HG03520 (cell line): ENCODE data around the gene OR11A1.

Experiments
- ATAC-seq: cut with Tn5 transposase; IDR thresholded peaks from one replicate; pipeline ENCODE4 v1.9.1; 2021; ENCODE audit warnings: mild to moderate bottlenecking, moderate library complexity; ENCODE audit not compliant: unreplicated experiment

The OR11A1 gene

GRCh38 chr6:29399525-29399924, 57.3 kb downstream of the OR11A1 start:
- no peak for ATAC-seq

- ATAC-seq: no peak
Measured at GRCh38 chr6:29395331-29395730, 61.5 kb downstream of the OR11A1 start, which contains the start of gene OR12D2. Gene OR12D2 (plus strand): TSS chr6:29395631. CDS start chr6:29396700, 1,069 bp downstream.

- ATAC-seq: no peak
Measured at GRCh38 chr6:29388533-29388932, 68.3 kb downstream of the OR11A1 start.

- no peak for ATAC-seq
Measured at GRCh38 chr6:29376003-29376402, 80.9 kb downstream of the OR11A1 start.
